GM21737 (cell line): ENCODE measurements around the gene A2M.

Experiments used
- ATAC-seq: cut with Tn5 transposase; IDR thresholded peaks from one replicate; pipeline ENCODE4 v1.9.1; 2021; ENCODE audit warnings: mild to moderate bottlenecking, moderate library complexity; ENCODE audit not compliant: unreplicated experiment

Gene A2M

DNA sequence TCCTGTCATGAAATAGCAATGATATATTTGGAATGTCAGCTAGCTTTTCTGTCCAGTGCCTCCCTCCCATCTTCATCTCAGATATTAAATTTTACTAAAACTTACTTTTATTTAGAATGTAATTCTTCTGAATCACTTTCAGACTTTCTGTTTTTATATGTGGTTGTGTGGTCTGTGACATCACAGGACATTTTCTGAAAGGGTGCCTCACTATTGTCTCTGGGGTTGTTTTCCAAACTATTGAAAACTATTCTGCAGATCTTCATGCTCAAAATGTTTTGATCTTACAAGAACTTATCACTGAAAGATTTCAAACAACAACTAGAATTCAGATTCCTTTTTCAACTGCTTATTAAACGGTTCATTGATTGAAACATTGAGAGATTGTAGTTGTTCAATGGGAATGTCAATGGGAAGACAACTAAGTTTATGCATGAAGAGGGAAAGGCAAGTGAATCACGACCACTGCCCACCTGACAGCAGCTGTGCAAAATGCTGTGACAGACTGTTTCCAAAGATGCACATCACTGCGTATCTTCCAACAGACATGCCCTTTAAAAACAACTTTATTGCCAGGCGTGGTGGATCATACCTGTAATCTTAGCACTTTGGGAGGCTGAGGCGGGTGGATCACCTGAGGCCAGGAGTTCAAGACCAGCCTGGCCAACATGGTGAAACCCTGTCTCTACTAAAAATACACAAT lies 75.1 kb downstream of the A2M start:
- no peak for ATAC-seq

DNA sequence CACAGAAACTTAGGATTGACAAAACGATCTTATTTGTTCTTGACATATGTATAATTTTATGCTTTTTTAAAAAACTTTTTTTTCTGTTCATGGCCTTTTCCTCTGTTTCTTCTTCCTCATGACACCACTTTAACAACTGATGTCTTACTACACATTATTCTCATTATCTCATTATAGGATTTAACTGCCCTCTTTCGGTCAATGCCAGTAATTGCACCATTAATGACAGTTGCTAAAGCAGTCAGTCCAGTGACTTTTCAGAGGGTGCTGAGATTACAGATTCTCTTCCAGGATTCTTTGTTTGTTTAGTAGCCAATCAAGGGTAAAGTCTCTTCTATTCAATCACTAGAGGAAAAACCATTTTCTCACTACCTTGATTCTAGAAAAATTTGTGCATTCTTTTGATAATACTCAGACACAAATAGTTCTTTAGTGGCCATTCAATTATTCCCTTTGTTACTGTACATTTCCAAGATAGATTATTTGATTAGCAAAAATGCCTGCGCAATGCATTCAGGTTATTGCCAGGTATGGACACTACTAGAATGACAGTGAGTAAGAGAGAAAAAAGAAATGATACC lies 76.2 kb downstream of the A2M start:
- no peak for ATAC-seq

DNA sequence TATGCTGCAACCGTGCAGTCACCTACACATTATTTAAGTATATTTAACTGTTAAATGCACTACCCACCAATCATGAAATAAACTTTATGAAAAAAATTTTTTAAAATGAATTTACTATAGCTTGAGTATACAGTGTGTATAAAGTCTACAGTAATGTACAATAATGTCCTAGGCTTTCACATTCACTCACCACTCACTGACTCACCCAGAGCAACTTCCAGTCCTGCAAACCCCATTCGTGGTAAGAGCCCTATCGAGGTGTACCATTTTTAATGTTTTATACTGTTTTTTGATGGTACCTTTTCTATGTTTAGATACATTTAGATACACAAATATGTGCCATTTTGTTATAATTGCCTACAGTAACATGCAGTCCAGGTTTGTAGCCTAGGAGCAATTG lies 78.3 kb downstream of the A2M start:
- no peak for ATAC-seq

DNA sequence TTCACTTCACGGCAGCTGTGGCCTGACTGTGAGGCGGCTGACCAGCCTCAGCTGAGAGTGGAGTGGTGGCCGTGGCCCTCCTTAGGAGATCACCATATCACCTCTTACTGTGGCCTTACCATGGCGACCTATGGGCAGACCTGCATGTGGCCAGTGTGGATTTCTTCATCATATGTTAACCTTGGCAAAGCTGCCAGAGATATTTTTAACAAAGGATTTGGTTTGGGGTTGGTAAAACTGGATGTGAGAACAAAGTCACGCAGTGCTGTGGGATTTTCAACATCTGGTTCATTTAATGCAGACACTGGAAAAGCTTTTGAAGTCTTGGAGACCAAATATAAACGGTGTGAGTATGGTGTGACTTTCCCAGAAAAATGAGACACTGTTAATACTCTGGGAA lies 79.5 kb downstream of the A2M start:
- ATAC-seq, result no peak

DNA sequence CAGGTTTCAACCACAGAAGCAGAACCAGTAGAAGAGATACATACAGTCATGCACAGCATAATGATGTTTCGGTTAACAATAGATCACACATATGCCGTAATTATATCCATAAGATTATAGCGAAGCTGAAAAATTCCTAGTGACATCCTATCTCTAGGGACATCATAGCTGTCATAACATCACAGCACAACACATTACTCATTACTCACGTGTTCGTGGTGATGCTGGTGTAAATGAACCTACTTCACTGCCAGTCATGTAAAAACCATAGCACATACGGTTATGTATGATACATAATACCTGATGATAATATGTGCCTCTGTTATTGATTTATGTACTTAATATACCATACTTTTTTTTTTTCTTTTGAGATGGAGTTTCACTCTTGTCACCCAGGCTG lies 81.6 kb downstream of the A2M start:
- no peak for ATAC-seq

DNA sequence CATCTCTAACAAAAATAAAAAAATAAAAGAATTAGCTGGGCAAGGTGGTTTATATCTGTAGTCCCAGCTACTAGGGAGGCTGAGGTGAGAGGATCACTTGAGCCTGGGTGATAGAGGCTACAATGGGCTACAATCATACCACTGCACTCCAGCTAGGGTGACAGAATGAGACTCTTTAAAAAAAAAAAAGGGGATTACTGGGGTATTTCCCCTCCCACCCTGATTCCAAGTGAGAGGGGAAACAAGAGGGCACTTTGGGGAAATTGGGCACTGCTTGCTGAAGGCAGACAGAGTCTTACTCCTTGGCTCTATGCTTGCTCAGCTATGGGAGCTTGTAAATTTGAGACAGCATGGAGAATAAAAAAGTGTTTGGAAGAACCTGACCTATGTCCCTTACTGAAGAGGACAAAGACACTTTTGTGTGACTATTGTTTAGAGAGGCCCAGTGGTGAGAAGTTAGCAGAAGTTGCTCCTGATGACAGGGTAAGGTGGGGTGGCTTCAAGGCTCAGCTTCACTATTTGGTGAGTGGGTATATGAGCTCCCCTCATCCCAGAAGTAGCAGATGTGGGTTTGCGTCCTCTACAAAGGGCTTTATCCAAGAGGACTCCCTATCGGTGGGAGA lies 82.3 kb downstream of the A2M start:
- ATAC-seq, result no peak

DNA sequence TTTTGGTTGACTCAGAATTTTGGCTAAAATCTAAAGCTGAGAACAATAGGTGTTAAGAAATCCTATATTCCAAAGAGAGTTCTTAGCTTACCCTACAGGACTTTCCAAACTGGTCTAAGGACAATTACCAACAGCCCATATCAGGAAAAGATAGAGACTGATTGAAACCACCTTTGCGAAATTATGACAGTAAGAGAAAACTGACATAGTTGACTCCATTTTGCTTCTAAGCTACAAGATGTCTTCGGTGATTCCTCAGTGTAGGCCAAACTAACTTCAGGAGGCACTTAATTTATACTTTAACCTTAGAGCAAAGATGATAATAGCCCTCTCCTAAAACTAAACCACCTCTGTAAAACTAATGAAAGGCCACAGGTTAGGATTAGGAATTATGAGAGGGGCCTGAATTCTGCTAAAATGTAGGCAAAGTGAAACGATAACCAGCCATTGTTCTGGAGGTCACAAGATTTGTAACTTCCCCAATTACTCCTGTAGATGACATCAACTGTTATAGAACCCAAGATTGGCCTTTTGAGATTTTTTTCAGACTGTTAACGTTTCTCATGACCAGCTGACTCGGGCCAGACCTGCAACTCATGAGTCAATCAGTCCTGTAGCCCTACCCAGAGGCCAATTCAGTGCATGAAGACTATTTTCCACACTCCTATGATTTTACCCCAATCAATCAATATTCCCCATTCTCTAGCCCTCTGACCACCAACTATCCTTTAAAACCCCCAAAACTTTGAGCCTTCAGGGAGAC lies 83.3 kb downstream of the A2M start:
- ATAC-seq, result no peak

DNA sequence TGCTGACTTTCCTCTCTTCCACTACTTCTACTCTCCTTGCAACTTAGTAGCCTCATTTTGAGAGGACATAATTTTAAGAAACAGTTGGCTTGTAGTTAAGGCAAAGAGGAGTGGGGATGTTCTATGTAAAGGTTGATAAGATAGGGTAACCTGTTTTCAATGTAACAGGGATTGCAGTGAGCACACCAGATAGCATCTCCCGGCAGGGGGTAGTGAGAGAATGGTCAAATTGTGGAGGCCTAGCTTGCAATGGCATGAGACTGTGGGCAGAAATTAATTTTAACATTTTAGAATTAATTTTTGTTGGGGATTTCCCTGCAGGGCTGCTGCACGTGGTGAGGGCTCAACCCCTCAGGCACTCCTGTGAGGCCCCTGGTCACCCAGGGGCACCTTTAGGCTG lies 84.9 kb downstream of the A2M start:
- no peak for ATAC-seq

DNA sequence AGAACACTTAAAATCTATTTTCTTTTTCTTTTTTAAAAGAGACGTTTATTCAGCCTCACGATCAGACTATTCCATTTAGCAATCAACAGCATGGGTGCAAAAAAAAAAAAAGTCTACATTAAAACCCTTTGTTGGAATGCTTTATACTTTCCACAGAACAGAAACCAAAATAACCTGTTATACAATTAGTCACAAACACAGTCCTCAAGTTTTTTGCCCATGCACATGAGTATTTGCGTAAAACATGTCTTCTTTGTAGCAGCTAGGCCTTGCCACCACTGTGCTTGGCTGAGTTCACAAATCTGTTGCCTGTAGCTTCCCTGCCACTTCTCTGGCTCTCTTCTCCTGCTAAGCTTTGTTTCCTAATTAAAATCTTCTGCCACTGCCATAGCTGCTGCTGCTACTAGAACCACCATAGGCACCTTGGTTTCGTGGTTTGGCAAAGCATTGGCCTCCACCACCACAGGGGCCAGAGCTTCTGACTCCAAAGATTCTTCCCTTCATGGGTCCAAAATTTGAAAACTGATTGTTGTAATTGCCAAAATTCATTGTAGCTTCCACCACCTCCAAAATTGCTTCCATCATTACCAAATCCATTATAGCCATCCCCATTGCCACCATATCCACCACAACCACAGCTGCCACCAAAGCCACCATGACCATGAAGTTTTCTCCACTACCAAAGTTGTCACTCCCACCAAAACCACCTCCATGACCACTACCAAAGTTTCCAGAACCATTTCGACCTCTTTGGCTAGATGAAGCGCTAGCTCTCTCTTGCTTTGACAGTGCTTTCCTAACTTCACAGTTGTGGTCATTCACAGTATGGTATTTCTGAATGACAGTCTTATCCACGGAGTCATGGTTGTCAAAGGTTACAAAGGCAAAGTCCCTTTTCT lies 88.3 kb downstream of the A2M start:
- ATAC-seq, result no peak

DNA sequence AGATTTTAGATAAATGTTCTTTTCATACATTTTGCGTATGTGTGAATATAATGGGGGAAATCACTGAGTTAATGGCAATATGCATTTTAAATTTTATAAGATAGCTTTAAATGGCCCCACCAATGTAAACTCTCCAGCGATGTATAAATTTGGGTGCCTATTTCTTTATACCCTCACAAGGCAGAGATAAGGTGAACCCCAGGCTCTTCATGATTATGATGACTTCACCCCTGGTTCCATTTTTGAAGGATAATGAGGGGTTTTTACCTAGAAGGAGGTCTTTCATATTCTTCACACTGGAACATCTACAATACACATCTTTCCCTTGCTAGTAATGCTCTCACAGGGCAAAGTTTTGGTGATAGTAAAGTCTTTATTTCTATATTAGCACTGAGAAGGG lies 91.2 kb downstream of the A2M start:
- ATAC-seq, result no peak

DNA sequence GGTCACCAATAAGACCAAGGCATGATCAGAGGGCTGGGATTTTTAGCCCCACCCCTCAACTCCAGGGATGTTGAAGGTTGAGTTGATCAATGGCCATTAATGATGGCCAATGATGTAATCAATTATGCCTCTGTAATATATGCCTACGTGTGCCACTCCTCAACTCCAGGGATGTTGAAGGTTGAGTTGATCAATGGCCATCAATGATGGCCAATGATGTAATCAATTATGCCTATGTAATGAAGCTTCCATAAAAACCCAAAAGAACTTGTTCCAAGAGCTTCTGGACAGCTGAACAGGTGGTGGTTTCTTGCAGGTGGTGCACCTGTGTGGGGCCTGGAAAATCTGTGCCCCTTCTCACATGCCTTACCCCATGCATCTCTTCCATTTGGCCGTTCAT lies 93.1 kb downstream of the A2M start:
- ATAC-seq, result no peak
